Hematopoietic multipotent progenitor cell treated with erythropoietin and hydrocortisone succinate and interleukin-3 and kit ligand, for 6 days (in vitro differentiated cells): ENCODE results near the gene EPHB1.
"Not testable (repeated sequence)": the region's sequence is repeated elsewhere in the genome, so short reads cannot be mapped to it uniquely, and the experiment has no call there.

Source experiments
- DNase-seq: peaks from one replicate; pipeline ENCODE4 v3.0.0-alpha.2; 2015

EPHB1 gene

GRCh38 chr3:135066844-135067727 is 272.0 kb downstream of the EPHB1 start:
- not testable (repeated sequence) for DNase-seq

GRCh38 chr3:135068011-135068410 is 273.0 kb downstream of the EPHB1 start:
- DNase-seq, result no peak

- no peak for DNase-seq
These were observed 274.3 kb downstream of the EPHB1 start for GRCh38 chr3:135069406-135069805.

GRCh38 chr3:135071483-135071882 is 276.4 kb downstream of the EPHB1 start:
- no peak for DNase-seq

- no peak for DNase-seq
These were observed 277.4 kb downstream of the EPHB1 start for GRCh38 chr3:135072431-135072830.

- DNase-seq, result no peak
These were observed 280.1 kb downstream of the EPHB1 start for GRCh38 chr3:135075157-135075556.

GRCh38 chr3:135076341-135076740 is 281.3 kb downstream of the EPHB1 start:
- DNase-seq, result no peak

GRCh38 chr3:135077186-135077585 is 282.1 kb downstream of the EPHB1 start:
- no peak for DNase-seq

GRCh38 chr3:135078283-135078682 is 283.2 kb downstream of the EPHB1 start:
- DNase-seq, result no peak

GRCh38 chr3:135079095-135079494 is 284.0 kb downstream of the EPHB1 start:
- no peak for DNase-seq

- DNase-seq, result no peak
These were observed 286.4 kb downstream of the EPHB1 start for GRCh38 chr3:135081451-135081850.

- DNase-seq, result no peak
These were observed 286.9 kb downstream of the EPHB1 start for GRCh38 chr3:135081856-135082434.

GRCh38 chr3:135082706-135083105 is 287.6 kb downstream of the EPHB1 start:
- DNase-seq, result no peak

GRCh38 chr3:135083179-135083578 is 288.1 kb downstream of the EPHB1 start:
- DNase-seq, result no peak

GRCh38 chr3:135083756-135084155 is 288.7 kb downstream of the EPHB1 start:
- no peak for DNase-seq

- DNase-seq, result no peak
These were observed 289.3 kb downstream of the EPHB1 start for GRCh38 chr3:135084405-135084804.

GRCh38 chr3:135084976-135085375 is 289.9 kb downstream of the EPHB1 start:
- DNase-seq, result no peak

- no peak for DNase-seq
These were observed 290.8 kb downstream of the EPHB1 start for GRCh38 chr3:135085652-135086436.

GRCh38 chr3:135087782-135088181 is 292.7 kb downstream of the EPHB1 start:
- no peak for DNase-seq

GRCh38 chr3:135089451-135089850 is 294.4 kb downstream of the EPHB1 start:
- DNase-seq, result no peak

- DNase-seq, result no peak
These were observed 295.1 kb downstream of the EPHB1 start for GRCh38 chr3:135090020-135090717.

GRCh38 chr3:135091946-135092345 is 296.9 kb downstream of the EPHB1 start:
- no peak for DNase-seq

GRCh38 chr3:135093121-135093520 is 298.1 kb downstream of the EPHB1 start:
- DNase-seq, result no peak
